Measurements from ENCODE around the gene EML2. TPM values are rescaled to one million over a fixed set of nuclear protein-coding genes. Genes with fewer than 3 reads are reported as not detected.

The EML2 gene
- total RNA-seq, 3 donors from 2014 or later, result 59.9 to 119 (median 79.1) TPM

DNA sequence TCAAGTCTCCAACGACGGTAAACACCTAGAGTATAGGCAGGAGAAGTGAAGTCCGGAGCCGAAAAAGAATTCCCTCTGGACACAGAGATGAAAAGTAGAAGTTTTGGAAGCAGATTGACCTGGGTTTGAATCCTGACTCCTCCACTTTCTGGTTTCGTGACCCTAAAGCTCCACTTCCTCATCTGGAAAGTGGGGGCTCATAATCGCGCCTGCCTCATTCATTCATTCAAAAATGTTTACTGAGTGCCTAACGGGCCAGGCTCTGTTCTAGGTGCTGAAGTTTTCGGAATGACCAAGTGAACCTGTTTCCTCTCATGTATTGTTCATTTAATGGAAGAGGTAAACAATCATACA lies 7.1 kb upstream of the EML2 start:
- intact Hi-C loops (cut with DNase I, micrococcal nuclease), result no loop called here
- no peak overlapping the region for H3K4me3 ChIP-seq
- DNase-seq (no peak), ATAC-seq (no peak)
- peaks cover 15% of the 10 kb centered on the region for H3K4me1 ChIP-seq (ENCODE audit: low read depth)
- no peaks in the 10 kb centered on the region for H3K9me3 ChIP-seq
- TF ChIP-seq, protein P1, sequence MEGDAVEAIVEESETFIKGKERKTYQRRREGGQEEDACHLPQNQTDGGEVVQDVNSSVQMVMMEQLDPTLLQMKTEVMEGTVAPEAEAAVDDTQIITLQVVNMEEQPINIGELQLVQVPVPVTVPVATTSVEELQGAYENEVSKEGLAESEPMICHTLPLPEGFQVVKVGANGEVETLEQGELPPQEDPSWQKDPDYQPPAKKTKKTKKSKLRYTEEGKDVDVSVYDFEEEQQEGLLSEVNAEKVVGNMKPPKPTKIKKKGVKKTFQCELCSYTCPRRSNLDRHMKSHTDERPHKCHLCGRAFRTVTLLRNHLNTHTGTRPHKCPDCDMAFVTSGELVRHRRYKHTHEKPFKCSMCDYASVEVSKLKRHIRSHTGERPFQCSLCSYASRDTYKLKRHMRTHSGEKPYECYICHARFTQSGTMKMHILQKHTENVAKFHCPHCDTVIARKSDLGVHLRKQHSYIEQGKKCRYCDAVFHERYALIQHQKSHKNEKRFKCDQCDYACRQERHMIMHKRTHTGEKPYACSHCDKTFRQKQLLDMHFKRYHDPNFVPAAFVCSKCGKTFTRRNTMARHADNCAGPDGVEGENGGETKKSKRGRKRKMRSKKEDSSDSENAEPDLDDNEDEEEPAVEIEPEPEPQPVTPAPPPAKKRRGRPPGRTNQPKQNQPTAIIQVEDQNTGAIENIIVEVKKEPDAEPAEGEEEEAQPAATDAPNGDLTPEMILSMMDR (IDR thresholded peaks at IDR 0.05), result no peak
- no peaks in the 10 kb centered on the region for H3K36me3 ChIP-seq (ENCODE audit: low read depth)

DNA sequence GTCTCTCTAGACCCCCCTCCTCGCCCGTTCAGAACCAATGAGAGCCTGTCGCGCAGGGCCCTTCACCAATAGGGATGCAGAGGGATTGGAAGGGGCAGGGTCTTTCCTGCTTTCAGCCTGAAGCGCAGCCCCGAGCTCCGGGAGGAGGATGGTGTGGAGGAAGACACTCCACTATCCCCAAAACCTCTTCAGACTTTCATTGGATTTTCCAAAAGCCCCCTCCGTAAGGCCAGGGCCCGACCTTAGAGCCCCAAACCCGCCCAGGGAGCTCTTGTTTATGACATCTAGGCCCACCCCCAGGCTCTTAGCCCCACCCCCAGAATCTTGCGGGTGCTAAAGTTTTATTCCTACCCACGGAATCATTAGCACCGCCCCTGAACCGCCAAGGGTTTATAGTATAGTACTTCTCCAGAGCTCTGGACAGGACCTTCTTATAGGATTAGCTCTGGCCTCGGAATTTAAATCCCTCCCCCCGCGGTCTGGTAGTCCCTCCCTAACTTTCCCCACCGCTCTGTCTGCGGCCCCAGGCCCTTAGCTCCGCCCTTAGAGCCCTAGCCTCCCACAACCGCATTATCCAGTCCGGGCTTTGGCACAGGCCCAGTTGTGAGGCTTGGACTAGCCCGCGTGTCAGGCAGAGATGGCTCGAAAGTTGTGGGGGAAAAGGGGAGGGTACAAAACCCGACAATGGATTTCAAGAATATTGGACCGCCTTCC lies 6.6 kb upstream of the EML2 start:
- intact Hi-C loops (cut with DNase I, micrococcal nuclease), result no loop called here
- peak; percentile 71 to 84 (median 83) for DNase-seq
- TF ChIP-seq, protein P1 (IDR thresholded peaks at IDR 0.05), result no peak
- peak; percentile 54 for ATAC-seq
- peaks cover 15% of the 10 kb centered on the region for H3K4me1 ChIP-seq (ENCODE audit: low read depth)
- no peaks in the 10 kb centered on the region for H3K36me3 ChIP-seq (ENCODE audit: low read depth)
- H3K4me3 ChIP-seq, result no peak overlapping the region
- H3K9me3 ChIP-seq, result no peaks in the 10 kb centered on the region

DNA sequence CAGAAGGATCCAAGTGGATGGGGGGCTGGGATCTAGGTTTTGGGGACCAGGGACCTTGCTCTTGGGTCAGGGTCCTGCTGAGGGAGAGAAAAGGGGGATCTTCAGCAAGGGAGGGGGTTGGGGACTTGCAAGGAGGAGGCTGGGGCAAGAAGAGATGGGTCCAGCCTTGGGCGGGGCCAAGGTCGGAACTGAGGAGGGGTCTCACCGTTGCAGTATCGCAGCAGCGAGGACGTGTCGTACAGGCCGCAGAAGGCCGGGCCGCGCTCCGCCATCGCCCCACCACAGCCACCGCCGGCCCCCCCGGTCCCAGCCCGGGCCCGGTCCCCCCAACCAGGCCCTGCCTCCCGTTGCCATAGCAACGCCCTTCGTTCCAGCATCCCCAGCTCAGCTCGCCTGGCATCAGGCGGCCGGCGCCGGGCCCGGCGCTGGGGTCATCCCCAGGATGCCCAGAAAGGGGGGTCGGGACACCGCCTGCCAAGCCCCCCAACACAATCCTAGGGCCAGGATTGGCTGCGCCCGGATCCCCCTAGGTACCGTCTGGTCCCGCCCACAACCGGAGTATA lies 6.0 kb upstream of the EML2 start:
- H3K36me3 ChIP-seq (ENCODE audit: low read depth), result no peaks in the 10 kb centered on the region
- H3K4me3 ChIP-seq, result no peak overlapping the region
- no peaks in the 10 kb centered on the region for H3K9me3 ChIP-seq
- intact Hi-C loops (cut with DNase I, micrococcal nuclease), result no loop called here
- no peak for ATAC-seq
- TF ChIP-seq, protein P1 (IDR thresholded peaks at IDR 0.05), result no peak
- no peak for DNase-seq
- peaks cover 15% of the 10 kb centered on the region for H3K4me1 ChIP-seq (ENCODE audit: low read depth)

DNA sequence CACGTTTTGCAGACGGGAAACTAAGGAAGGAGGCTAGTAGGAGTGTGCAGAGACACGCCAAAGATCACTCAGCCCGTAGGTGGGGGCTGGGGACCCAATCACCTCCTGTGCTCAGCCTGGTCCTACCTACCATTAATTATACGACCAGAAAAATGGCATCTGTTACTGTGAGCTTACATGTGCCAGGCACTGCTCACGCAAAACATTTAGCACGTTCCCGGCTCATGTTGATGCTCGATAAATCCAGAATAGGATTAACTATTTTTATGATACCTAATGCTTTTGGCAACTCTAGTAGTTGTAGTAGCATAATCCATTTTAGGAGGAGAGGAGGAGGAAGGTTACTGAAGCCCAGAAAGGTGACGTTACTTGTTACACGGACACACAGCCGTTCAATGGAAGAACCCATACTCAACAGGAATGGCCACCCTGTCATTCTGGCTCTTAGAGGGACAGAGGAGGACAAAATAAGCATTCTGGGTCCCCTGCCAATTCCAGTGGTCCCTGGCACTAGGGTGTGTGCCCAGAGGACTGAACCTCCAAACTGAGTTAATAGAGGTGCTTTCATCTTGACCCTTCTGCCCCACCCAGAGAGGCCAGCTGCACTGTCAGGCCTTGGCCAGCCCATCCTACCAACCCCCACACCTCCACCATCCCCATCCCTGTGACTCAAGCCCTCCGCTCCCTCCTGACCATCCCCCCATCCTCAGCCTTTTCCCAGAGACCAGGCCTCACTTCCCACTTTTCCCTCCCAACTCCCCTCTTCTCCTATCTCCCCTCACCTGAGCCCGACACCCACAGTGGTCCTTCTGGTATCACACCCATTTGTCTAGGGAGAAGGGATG lies 5.0 kb upstream of the EML2 start:
- H3K4me1 ChIP-seq (ENCODE audit: low read depth), result peaks cover 21% of the 10 kb centered on the region
- intact Hi-C loops (cut with DNase I, micrococcal nuclease), result loop anchor here in 1 of 2 donors (5.0 kb wide), 1 partner anchor 37 kb away; no protein-coding TSS in a partner anchor
- TF ChIP-seq, protein P1 (IDR thresholded peaks at IDR 0.05), result no peak
- ATAC-seq, result no peak
- H3K36me3 ChIP-seq (ENCODE audit: low read depth), result no peaks in the 10 kb centered on the region
- no peak for DNase-seq
- no peak overlapping the region for H3K4me3 ChIP-seq
- no peaks in the 10 kb centered on the region for H3K9me3 ChIP-seq

DNA sequence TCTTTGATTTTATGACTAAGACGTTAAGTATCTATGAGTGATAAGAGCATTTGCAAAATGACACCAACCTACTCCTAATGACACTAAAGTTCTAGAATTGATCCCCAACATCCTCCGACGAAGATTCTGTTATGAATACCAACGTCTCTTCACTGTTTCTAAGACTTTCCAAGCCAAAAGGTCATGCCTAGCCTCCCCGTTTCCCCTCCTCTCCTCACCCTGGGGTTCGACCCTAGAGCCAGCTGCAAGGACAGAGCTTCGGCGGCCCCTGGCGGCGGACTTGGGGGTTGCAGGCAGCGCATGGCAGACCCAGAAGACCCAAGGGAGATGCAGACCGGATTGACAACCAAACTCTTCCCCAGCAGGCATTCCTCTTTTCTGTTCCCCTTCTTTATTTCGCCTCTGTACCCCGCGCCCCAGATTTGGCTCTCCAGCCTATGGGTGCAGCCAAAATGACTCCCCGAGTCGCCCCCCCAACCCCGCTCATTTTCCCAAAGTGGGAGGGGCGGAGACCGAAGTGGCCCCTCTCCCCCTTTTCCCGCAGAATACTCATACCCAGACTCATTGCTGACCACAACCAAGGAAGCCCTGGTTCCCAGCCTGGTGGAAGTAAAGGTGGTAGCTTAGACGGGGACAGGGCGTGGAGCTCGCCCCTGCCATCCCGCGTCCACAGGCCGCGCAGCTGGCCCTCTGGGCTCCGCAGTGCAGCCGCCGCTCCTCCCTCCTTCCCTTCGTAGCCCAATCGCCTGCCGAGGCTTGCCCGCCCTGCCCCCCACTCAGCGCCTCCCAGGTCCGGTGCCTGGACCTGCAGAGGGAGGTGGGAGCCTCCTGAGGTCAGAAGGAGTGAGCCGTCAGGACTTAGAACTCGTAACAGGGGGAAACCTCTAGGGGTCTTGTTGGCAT lies 4.1 kb upstream of the EML2 start:
- DNase-seq, result peak; percentile 89 to 96 (median 94)
- H3K36me3 ChIP-seq (ENCODE audit: low read depth), result no peaks in the 10 kb centered on the region
- intact Hi-C loops (cut with DNase I, micrococcal nuclease), result loop anchor here in 1 of 2 donors (5.0 kb wide), 1 partner anchor 36 kb away; no protein-coding TSS in a partner anchor
- no peaks in the 10 kb centered on the region for H3K9me3 ChIP-seq
- ATAC-seq, result peak; percentile 48
- peaks cover 26% of the 10 kb centered on the region for H3K4me1 ChIP-seq (ENCODE audit: low read depth)
- TF ChIP-seq, protein P1 (IDR thresholded peaks at IDR 0.05), result peak; percentile 95
- no peak overlapping the region for H3K4me3 ChIP-seq
